Activated T-helper 1 cell treated with Interleukin-2 at 50 U/mL for 16 hours (primary cell): Measurements from ENCODE around the gene MTMR10.

Experiments used
- DNase-seq: peaks from one replicate; pipeline ENCODE4 v3.0.0-alpha.2; 2020; ENCODE audit warnings: low read depth

Gene MTMR10

DNA sequence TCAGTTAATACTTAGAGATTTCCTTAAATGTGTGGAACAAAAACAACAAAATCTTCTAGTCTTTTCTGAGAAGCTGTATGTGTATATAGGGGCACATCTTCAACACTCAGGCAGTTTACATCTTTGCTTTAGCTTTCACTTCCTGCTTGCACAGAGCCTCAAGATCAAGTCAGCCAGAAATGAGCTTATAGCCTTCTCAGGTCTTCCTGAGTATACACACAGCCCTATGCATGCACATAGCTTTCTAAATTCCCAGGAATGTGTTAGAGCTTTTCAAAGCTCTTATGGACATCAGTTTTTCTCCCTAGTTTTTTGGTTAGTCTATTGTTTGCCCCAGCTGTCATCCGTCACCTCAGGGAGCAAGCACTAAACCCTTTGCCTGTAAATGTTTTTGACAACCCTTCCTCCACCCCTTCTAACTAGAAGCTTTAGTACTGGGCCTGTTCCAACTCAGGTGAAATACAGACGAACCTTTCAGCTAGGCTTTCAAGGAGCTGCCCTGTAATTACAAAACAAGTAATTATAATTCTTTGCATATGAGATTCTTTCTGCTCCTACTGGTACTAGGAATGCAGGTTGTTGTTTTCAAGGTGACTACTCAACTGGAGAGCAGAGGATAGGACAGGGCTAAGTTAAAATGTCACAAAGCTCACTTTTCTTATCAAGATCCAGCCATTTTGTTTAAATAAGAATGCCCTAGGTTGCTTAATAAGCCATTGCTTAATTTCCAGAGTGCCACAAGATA, 22.6 kb upstream of the MTMR10 start:
- no peak for DNase-seq

- no peak for DNase-seq
These were observed 21.0 kb upstream of the MTMR10 start for GRCh38 chr15:31012455-31012854.

GRCh38 chr15:31010036-31010435, 18.6 kb upstream of the MTMR10 start:
- no peak for DNase-seq

- DNase-seq: no peak
These were observed 14.2 kb upstream of the MTMR10 start for GRCh38 chr15:31005660-31006059.

GRCh38 chr15:31004220-31004733, 12.8 kb upstream of the MTMR10 start:
- no peak for DNase-seq

GRCh38 chr15:31001702-31002101, 10.3 kb upstream of the MTMR10 start:
- no peak for DNase-seq

- DNase-seq: no peak
These were observed 8.3 kb upstream of the MTMR10 start for GRCh38 chr15:30999729-31000128.

DNA sequence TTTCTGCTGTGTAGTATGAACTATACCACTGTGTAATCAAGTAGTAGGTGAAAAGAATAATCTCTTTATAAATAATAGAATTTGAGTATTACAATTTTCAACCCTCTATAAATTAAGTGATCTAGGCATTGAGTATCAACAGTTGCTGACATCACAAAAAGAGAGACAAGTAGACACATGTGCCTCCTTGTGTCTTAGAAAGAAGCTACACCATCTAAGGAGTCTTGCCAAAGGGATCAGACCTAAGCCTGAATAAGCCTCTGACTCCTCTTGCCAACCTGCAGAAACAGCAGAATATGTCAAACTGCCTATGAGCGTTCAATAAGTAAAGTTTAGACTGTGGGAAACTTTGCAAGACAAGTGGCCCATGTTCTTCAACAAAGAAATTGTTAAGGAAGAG, 5.8 kb upstream of the MTMR10 start:
- no peak for DNase-seq

- no peak for DNase-seq
These were observed 929 bp upstream of the MTMR10 start for GRCh38 chr15:30992249-30992864.

GRCh38 chr15:30990446-30991254, 778 bp downstream of the MTMR10 start:
- DNase-seq: no peak

DNA sequence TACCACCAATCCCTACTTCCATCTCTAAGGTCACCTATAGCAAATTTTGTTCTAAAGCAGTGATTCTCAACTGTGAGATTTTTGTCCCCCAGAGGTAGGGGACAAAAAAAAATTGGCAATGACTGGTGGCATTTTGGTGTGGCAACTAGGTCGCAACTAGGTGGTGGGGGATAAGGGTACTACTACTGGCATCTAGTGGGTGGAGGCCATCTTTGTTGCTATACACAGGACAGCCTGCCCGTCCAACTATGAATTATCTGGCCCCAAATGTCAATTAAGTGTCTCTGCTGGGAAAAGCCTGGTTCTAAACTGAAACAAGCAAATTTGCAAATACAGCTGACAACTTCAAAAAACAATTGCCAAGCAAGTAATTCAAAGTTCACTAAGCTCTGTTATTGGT, 1.4 kb downstream of the MTMR10 start:
- DNase-seq: no peak

DNA sequence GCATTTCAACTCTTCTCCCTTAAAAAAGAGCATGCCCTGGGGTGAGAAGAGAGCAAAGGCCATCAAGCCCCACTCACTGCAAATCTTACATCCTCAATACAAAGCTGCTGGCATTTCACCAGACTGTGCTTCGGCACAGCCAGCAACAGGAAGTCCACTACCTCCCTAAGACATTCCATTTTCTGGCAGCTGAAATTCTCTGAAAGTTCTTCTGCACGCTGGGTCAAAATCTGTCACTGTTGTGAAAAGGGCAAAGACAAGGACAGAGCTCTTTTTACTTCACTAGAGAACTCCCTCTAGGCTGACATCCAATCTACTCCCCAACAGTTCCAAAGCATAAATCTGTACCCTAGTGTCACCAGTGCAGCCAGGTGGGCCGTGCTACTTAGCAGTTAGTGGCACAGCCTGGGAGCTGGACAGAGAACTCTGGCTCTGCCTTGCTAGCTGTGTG, 6.3 kb downstream of the MTMR10 start:
- no peak for DNase-seq

DNA sequence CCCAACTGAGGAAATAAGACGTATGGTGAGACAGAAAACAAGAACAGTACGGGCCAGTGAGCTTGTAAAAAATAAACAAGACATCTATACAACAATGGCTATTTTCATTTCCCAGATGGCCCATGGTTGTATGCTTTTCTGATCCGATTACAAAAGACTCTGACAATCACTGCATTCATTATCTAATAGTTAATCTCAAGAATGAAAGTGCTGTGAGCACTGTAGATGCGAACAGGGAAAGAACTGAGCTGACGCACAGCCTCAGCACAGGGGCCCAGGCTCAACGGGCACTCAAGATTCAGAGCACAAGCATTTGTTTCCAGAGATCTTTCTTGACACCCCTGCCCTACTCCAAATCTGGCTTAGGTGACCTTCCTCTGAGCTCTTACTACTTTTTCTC, 6.9 kb downstream of the MTMR10 start:
- no peak for DNase-seq

- DNase-seq: no peak
These were observed 7.3 kb downstream of the MTMR10 start for GRCh38 chr15:30984118-30984517.

- DNase-seq: no peak
These were observed 12.0 kb downstream of the MTMR10 start for GRCh38 chr15:30979457-30979856.

DNA sequence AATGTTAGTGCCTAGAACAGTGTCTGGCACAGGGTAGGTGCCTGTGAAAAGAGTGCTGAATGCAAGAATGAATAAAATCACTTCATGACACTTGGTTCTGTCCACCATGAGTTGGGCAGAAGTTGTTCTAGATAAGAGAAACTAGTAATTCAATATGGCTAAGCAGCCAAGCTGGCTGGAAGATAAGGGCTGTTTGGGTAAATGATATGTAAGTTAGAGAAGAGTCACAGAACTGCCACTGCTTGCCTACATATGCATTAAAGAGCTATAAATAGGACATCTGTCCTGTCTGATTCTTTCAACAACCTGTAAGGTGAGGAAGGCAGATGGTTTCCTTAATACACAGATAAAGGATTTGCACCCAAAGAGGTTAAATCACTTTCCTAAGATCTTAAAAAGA, 13.1 kb downstream of the MTMR10 start:
- DNase-seq: no peak

DNA sequence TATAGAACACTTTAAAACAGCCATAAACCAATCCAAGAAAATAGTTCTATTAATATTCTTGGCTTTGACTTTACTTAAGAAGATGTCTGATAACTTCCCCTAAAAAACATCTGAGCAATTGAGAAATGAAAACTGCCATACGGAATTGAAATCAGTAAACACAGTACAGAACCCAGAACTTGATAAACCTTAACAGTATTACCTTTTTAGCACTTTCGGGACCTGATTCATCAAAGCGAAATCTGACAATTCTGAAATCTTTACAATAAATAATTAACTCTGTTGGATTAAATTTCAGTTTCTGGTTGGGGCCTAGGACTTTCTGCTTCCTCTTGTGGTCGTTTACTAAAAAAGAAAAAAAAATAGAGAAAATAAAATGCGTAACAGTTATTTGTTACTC, 17.3 kb downstream of the MTMR10 start:
- DNase-seq: no peak

DNA sequence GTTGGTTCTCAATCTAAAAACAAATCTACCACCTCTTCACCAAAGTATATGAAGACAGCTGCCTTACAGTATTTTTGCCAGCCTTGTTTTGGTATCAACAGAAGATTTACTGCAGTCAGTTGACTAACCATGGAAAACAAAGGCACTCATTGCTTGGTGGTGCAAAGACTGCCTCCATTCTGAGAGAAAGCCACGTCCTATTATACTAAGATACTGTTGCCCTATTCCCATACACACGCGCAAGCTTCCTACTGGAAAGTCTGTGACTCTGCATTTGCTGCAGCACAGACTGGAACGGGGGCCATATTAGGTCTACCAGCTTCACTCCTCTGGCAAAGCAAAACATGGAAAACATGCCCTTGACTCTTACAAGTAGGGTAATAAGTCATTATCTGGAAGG, 18.0 kb downstream of the MTMR10 start:
- no peak for DNase-seq

- DNase-seq: no peak
These were observed 21.7 kb downstream of the MTMR10 start for GRCh38 chr15:30969724-30970123.

DNA sequence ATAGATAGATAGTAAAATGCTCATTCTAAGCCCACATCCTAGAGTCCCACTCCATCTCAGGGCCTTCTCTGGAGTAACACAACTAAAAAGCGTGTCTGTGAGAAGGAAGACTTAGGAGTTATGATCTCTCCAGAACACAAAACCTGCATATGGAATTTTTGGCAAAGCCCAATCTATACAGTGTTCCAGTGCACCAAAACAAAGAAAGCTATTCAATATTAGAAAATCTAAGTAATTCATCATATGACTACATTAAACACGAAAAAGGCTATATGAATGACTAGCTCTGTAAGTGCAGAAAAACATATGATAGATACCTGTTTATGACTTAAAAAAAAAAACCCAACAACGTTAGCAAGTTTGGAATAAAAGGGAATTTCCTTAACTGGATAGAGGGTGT, 27.7 kb downstream of the MTMR10 start:
- no peak for DNase-seq

GRCh38 chr15:30962659-30963058, 28.8 kb downstream of the MTMR10 start:
- no peak for DNase-seq

DNA sequence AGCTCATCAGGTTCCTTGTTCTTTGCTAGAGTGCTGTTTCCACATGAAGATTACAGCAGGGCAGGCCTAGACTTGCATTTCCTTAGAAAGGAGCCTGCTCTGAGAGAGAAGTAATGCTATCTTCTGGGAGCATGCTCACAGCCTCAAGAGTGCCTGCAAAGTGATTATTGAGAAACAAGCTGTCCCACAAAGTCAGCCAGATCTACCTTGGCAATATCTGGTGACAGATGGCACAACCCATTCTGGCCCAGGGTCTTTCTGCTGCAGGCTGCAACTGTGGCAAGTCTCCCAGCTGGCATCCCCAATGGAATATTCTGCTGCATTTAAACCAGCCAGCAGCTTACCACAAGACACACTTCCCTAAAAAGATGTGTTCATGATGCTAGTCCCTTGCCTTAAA, 29.3 kb downstream of the MTMR10 start:
- no peak for DNase-seq

- DNase-seq: no peak
These were observed 33.2 kb downstream of the MTMR10 start for GRCh38 chr15:30958219-30958618.
